ENCODE measurements around the gene SH3RF2.

DNA sequence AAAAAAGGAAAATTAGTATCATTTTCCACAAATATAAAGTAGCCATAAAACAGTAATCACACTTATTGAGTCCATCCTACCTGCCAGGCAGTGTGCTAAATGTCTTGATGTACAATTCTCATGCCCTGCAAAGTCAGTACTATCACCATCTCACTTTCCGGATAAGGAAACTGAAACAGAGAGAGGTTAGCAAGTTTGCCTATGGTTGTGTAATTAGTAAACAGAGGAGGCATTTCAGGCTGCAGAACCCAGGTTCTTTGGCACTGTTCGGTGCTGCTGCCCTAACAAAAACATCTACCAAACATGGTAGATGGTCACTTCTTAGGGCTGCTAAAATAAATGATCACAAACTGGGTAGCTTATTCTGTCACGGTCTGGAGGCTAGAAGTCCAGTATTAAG, 146.4 kb downstream of the SH3RF2 start:
- no peak for TF ChIP-seq POLR2A (IDR thresholded peaks at IDR 0.05)
- TF ChIP-seq, protein P1, sequence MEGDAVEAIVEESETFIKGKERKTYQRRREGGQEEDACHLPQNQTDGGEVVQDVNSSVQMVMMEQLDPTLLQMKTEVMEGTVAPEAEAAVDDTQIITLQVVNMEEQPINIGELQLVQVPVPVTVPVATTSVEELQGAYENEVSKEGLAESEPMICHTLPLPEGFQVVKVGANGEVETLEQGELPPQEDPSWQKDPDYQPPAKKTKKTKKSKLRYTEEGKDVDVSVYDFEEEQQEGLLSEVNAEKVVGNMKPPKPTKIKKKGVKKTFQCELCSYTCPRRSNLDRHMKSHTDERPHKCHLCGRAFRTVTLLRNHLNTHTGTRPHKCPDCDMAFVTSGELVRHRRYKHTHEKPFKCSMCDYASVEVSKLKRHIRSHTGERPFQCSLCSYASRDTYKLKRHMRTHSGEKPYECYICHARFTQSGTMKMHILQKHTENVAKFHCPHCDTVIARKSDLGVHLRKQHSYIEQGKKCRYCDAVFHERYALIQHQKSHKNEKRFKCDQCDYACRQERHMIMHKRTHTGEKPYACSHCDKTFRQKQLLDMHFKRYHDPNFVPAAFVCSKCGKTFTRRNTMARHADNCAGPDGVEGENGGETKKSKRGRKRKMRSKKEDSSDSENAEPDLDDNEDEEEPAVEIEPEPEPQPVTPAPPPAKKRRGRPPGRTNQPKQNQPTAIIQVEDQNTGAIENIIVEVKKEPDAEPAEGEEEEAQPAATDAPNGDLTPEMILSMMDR (IDR thresholded peaks at IDR 0.05) = no peak
